GM21576 (cell line): ENCODE data around the gene XCL1.
"Not testable (repeated sequence)": the region's sequence is repeated elsewhere in the genome, so short reads cannot be mapped to it uniquely, and the experiment has no call there.

ENCODE experiments used
- ATAC-seq: cut with Tn5 transposase; IDR thresholded peaks from one replicate; pipeline ENCODE4 v1.9.1; 2021; ENCODE audit warnings: mild to moderate bottlenecking, moderate library complexity; ENCODE audit not compliant: unreplicated experiment

The XCL1 gene

DNA sequence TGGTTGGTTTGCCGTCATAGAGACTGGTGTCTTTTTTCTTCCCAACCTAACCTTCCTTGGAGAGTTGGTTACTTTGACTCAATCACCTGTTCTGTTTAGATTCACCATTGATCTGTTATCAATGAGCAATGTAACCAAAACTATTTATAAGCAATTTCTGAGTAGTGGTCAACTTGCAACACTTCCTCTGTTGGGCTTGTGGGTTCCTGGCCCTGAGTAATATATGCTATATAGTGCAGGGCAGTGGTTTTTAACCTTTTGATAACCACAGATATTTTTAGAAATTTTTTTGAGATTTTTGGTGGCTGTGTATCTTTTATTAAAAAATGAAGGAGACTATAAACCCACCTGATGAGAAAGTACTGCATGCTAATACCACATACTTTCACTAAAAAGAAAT is 9.4 kb upstream of the XCL1 start:
- no peak for ATAC-seq

GRCh38 chr1:168567568-168567967 is 8.8 kb upstream of the XCL1 start:
- ATAC-seq = no peak

- no peak for ATAC-seq
Observed at GRCh38 chr1:168568346-168568745, 8.1 kb upstream of the XCL1 start.

GRCh38 chr1:168570652-168571051 is 5.8 kb upstream of the XCL1 start:
- ATAC-seq = no peak

GRCh38 chr1:168572633-168573032 is 3.8 kb upstream of the XCL1 start:
- ATAC-seq = no peak

DNA sequence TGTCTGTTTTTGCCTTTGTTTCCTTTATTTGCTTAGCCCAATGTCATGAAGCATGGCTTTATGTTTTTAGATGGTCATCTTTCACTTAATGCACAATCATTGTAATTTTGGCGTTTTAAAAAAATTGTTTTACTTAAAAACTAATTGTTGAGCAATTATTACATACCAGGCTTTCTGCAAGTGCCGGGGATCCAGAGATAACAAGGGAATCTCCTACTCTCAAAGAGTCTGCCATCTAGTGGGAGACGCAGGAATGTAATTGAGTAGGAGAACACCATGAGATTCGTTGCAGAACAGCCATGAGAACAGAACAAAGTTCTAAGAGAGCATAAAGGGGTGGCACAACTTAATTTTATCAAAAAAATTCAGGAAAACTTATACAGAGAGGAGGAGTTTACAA is 2.2 kb upstream of the XCL1 start:
- ATAC-seq = not testable (repeated sequence)

DNA sequence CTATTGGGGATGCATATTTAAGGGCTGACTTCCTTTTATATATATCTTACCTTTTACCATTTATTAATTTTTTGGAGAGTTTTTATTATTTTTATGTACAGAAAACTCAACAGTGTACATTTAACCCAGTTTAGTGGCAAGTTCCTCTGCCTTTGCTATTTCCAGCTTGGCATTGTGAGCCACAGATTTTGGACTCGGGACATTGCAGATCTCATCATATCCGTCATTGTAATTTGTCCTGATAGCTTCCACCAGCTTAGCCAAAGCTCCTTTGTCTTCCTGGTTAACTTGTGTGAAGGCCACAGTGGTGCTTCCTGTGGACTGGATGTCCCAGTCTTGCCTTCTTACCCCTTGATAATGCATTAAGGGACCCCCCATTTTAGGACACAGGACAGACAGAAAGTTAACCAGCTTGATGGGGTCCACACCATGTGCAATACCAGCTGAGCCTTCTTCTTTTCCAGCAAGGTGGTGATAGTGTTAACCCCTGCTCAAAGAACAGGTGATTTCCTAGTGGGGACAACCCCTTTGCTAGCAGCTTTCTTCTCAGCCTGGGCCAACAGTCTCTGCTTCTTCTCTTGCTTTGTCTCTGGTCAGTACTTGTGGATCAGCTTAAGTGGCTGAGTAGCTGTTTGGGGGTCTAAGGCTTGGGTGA is 2.3 kb downstream of the XCL1 start:
- not testable (repeated sequence) for ATAC-seq

DNA sequence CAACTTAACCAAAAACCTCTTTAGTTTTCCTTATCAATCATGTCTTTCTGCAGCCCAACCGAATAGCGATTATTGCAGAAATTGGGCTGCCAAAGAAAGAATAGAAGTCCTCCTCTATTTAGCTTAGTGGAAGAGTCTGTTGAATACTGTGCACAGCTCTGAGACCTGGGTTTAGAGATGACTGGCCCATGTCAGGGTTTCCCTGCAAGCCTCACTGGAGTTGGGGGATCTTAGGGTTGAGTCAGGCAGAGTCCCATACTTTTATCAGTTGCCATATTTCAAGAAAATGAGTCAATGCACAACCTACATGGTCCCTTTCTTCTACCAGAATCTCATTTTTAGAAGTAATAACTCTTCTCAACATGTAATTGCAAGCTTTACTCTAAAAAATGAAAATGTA is 3.9 kb downstream of the XCL1 start:
- ATAC-seq = not testable (repeated sequence)

- ATAC-seq = not testable (repeated sequence)
Observed at GRCh38 chr1:168580991-168581390, 4.6 kb downstream of the XCL1 start.

GRCh38 chr1:168581817-168582572 is 5.6 kb downstream of the XCL1 start:
- no peak for ATAC-seq

DNA sequence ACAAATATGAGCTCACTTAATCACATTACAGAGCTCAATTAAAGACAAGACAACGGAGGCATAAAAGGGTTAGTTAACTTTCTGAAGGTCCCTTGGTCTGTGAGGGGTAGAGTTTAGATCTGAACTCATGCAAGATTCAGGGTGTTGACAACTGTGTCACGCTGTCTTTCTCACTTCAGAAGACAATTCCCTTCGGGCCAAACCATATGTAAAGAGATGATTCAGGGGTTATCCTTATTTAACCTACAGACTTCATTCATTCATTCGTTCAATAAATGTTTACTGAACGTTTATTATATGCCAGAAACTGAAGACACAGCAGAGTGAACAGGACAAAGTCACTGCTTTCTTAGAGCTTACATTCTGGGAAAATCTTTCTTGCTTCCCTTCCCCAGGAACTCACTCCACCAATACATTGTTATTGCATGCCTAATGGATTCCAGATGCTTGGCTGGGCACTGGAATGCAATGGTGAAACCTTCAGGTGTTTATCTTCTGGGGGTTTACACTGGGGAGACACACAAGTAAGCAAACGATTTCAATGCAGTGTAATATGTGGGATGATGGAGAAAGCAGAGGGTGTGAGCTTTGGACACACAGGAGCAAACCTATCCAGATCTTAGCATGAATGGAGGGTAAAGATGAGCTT is 6.4 kb downstream of the XCL1 start:
- no peak for ATAC-seq

GRCh38 chr1:168583571-168583970 is 7.2 kb downstream of the XCL1 start:
- no peak for ATAC-seq

DNA sequence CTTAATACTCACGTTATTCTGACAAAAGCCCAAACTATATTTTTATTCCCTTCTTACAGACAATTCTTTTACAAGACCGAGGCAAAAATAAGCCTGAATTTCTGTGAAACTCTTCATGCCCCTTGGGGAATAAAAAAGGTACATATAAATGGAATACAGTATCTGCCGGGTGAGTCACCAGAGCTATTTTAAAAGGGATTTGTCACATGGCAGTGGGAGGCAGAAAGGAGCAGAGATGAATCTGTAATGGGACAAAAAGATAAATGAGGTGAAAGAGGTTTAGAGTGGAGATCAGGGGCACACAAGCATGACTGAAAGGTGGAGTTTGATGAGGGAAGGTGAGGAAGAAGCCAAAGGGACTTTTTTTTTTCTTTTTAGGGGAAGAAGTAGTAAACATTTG is 8.8 kb downstream of the XCL1 start:
- no peak for ATAC-seq

- ATAC-seq = no peak
Observed at GRCh38 chr1:168585937-168586336, 9.5 kb downstream of the XCL1 start.

DNA sequence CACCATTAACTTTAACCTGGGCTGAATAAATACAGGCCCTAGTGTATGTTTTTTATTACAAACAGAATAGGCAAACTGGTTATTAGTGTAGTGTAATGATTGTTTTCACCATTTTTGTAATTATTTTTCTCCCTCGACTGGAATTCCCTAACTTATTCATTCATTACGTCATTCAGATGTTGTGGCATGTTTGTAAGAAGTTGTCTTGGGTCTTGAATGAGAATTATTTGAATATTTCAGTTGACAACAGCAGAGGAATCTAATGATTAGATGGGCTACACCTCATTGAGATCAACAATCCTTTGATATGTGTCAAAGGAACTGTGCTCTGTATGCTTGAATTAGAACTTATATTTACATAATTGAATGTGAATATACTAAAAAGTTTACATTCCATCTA is 12.8 kb downstream of the XCL1 start:
- ATAC-seq = no peak

- no peak for ATAC-seq
Observed at GRCh38 chr1:168591066-168591465, 14.7 kb downstream of the XCL1 start.

GRCh38 chr1:168591641-168592250 is 15.3 kb downstream of the XCL1 start:
- no peak for ATAC-seq

GRCh38 chr1:168595403-168595802 is 19.0 kb downstream of the XCL1 start:
- ATAC-seq = not testable (repeated sequence)

DNA sequence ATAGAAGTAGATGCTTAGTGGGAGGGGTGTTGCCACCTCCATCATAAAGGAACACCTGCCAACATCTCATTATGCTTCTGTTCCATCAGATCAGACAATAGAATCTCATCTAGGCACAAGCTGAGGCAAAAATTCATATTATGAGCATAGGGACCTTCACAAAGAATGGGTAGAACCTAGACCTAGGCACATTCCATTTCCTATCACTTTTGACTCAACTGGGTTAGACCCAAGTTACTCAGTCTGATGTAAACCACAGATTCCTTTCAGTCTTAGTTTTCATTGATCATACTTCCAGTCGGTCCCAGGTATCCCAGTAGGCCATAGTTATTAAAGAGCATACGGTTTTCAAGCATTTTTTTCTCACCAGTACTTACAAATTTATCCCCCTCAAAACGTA is 21.7 kb downstream of the XCL1 start:
- ATAC-seq = no peak

DNA sequence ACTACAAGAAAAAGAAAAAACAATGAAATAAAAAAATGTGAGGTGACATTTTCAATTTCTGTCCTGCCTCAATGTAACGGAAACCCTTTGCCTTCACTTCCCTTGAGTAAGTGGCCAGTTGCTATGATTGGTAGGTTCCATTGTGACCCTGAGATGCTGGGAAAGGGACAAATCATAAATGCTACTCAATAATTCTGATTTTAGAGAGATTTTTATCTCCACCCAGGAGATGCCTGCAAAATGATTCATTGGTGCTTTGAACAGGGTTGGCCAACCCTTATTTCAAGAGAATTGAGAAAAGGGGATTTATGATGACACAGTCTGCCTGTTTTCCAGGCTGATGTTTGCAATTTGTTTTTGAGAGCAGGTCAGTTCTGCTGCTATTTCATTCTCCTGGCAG is 22.5 kb downstream of the XCL1 start:
- no peak for ATAC-seq

- no peak for ATAC-seq
Observed at GRCh38 chr1:168599641-168600040, 23.2 kb downstream of the XCL1 start.

GRCh38 chr1:168601051-168601450 is 24.6 kb downstream of the XCL1 start:
- ATAC-seq = no peak
